IPS-NIHi7 (cell line): ENCODE results near the gene PXYLP1.

ENCODE experiments used
- DNase-seq: peaks from one replicate; pipeline ENCODE4 v3.0.0; 2012; ENCODE audit warnings: mixed read lengths; ENCODE audit errors: extremely low spot score

PXYLP1 gene

GRCh38 chr3:141326123-141326522 is 94.5 kb downstream of the PXYLP1 start:
- DNase-seq = no peak

GRCh38 chr3:141326626-141327025 is 95.0 kb downstream of the PXYLP1 start:
- no peak for DNase-seq

- DNase-seq = no peak
Measured at GRCh38 chr3:141328286-141329166, 96.9 kb downstream of the PXYLP1 start.

- DNase-seq = no peak
Measured at GRCh38 chr3:141330235-141330634, 98.6 kb downstream of the PXYLP1 start.

GRCh38 chr3:141330718-141331376 is 99.2 kb downstream of the PXYLP1 start:
- DNase-seq = no peak

GRCh38 chr3:141331377-141332318 is 100.0 kb downstream of the PXYLP1 start:
- peak; percentile 24 for DNase-seq

- no peak for DNase-seq
Measured at GRCh38 chr3:141332416-141332815, 100.8 kb downstream of the PXYLP1 start.

- no peak for DNase-seq
Measured at GRCh38 chr3:141333836-141334626, 102.4 kb downstream of the PXYLP1 start.

- peak; percentile 51 for DNase-seq
Measured at GRCh38 chr3:141334627-141335250, 103.1 kb downstream of the PXYLP1 start.

GRCh38 chr3:141335531-141336061 is 104.0 kb downstream of the PXYLP1 start:
- DNase-seq = no peak

GRCh38 chr3:141336672-141337522 is 105.3 kb downstream of the PXYLP1 start:
- DNase-seq = no peak

- no peak for DNase-seq
Measured at GRCh38 chr3:141337523-141337854, 105.9 kb downstream of the PXYLP1 start.

GRCh38 chr3:141337991-141338390 is 106.4 kb downstream of the PXYLP1 start:
- no peak for DNase-seq

- no peak for DNase-seq
Measured at GRCh38 chr3:141338881-141339280, 107.3 kb downstream of the PXYLP1 start.

GRCh38 chr3:141341536-141341935 is 109.9 kb downstream of the PXYLP1 start:
- no peak for DNase-seq

GRCh38 chr3:141342386-141342785 is 110.8 kb downstream of the PXYLP1 start:
- no peak for DNase-seq

GRCh38 chr3:141343077-141343476 is 111.5 kb downstream of the PXYLP1 start:
- no peak for DNase-seq

- DNase-seq = no peak
Measured at GRCh38 chr3:141343865-141344271, 112.2 kb downstream of the PXYLP1 start.
